Keratinocyte (primary cell): ENCODE data around the gene CDCA4. TPM values are rescaled to one million over a fixed set of nuclear protein-coding genes. Genes with fewer than 3 reads are reported as not detected.

Experiments used
- DNase-seq: peaks from one replicate; pipeline ENCODE4 v3.0.0-alpha.2; 2011; ENCODE audit warnings: low read depth, missing footprints, low spot score
- FAIRE-seq: peaks from 2 replicates; lab custom pipeline; 2011; peaks lifted over from hg19 to GRCh38; lab: Jason Lieb, UNC
- H2AFZ ChIP-seq: 2 replicates; pipeline ENCODE4 v1.6.0; 2012; ENCODE audit warnings: low read length, control low read depth, inconsistent platforms; ENCODE audit not compliant: control insufficient read depth
- H3K27ac ChIP-seq: 2 replicates; pipeline ENCODE4 v1.5.1; 2011; ENCODE audit warnings: low read length; ENCODE audit not compliant: control insufficient read depth, insufficient read depth
- H3K27me3 ChIP-seq: 3 replicates; pipeline ENCODE4 v1.6.0; 2011; ENCODE audit warnings: low read length; ENCODE audit not compliant: control insufficient read depth, insufficient read depth; ENCODE audit errors: extremely low read depth
- H3K36me3 ChIP-seq, 2 experiments: 2 replicates in 1 of 2; 3 replicates in 1 of 2; pipeline ENCODE4 v1.5.1; 2011; ENCODE audit warnings: low read length in 2 of 2, mild to moderate bottlenecking in 1 of 2; ENCODE audit not compliant: control insufficient read depth in 2 of 2, insufficient read depth in 2 of 2; ENCODE audit errors: extremely low read depth in 1 of 2
- H3K4me1 ChIP-seq: 3 replicates; pipeline ENCODE4 v1.5.1; 2011; ENCODE audit warnings: low read length; ENCODE audit not compliant: control insufficient read depth, insufficient read depth; ENCODE audit errors: extremely low read depth
- H3K4me2 ChIP-seq: 3 replicates; pipeline ENCODE4 v1.6.0; 2011; ENCODE audit warnings: low read depth, low read length; ENCODE audit not compliant: control insufficient read depth, insufficient read depth; ENCODE audit errors: extremely low read depth
- H3K4me3 ChIP-seq, 3 experiments: fragments of 200-600 bp in 1 of 3; sonication (generic) in 1 of 3; 2 replicates in 2 of 3; 3 replicates in 1 of 3; pipeline ENCODE4 v1.5.1; 2011 to 2016; ENCODE audit warnings: low read length in 3 of 3, mild to moderate bottlenecking in 3 of 3, control low read depth in 2 of 3, inconsistent platforms in 1 of 3, low read depth in 1 of 3, mixed read lengths in 1 of 3, mixed run types in 1 of 3, moderate library complexity in 1 of 3; ENCODE audit not compliant: control insufficient read depth in 2 of 3, insufficient read depth in 2 of 3; ENCODE audit errors: extremely low read depth in 1 of 3
- H3K79me2 ChIP-seq: 2 replicates; pipeline ENCODE4 v1.6.0; 2012; ENCODE audit warnings: low read length; ENCODE audit not compliant: control insufficient read depth, insufficient read depth
- H3K9ac ChIP-seq: 3 replicates; pipeline ENCODE4 v1.6.0; 2011; ENCODE audit warnings: low read length; ENCODE audit not compliant: control insufficient read depth, insufficient read depth; ENCODE audit errors: extremely low read depth
- H3K9me1 ChIP-seq: 3 replicates; pipeline ENCODE4 v1.6.0; 2011; ENCODE audit warnings: low read length; ENCODE audit not compliant: control insufficient read depth, insufficient read depth; ENCODE audit errors: extremely low read depth
- H3K9me3 ChIP-seq: 2 replicates; pipeline ENCODE4 v1.5.1; 2012; ENCODE audit warnings: low read depth, low read length; ENCODE audit not compliant: control insufficient read depth
- H4K20me1 ChIP-seq: 3 replicates; pipeline ENCODE4 v1.6.0; 2011; ENCODE audit warnings: low read length; ENCODE audit not compliant: control insufficient read depth, insufficient read depth; ENCODE audit errors: extremely low read depth
- CTCF ChIP-seq, 3 experiments: IDR thresholded peaks in 1 of 3; conservative IDR thresholded peaks in 1 of 3; optimal IDR thresholded peaks in 1 of 3; 2 replicates in 2 of 3; 3 replicates in 1 of 3; pipeline versions ENCODE3 to v1.5.1; 2011; ENCODE audit warnings: low read length in 3 of 3, mild to moderate bottlenecking in 3 of 3, moderate library complexity in 2 of 3, control low read depth in 1 of 3, inconsistent platforms in 1 of 3; ENCODE audit not compliant: insufficient read depth in 2 of 3; ENCODE audit errors: extremely low read depth in 1 of 3
- EZH2 ChIP-seq: IDR thresholded peaks from one replicate; pipeline ENCODE4 v1.6.1; 2012; ENCODE audit warnings: inconsistent platforms, mild to moderate bottlenecking, low read length, moderate library complexity
- dilution Hi-C: fragments of 300-500 bp; cut with MboI; formaldehyde crosslinking; loops from one replicate; pipeline ENCODE4 v1.7.0; 2020; ENCODE audit warnings: low sequenced_read_pairs; ENCODE audit not compliant: extremely low pct_ligation_motif_present
- polyA plus RNA-seq, 5 experiments: library from polyadenylated mRNA; depleted of rRNA in 3 of 5; stranded (reverse) in 3 of 5; stranded (forward) in 1 of 5; unstranded in 1 of 5; fragments of >200 nt; gene quantifications; 1 replicate in 1 of 5; 2 replicates in 3 of 5; 3 replicates in 1 of 5; pipeline versions ENCODE4 v1.2.1 to v1.2.3, GENCODE V29; 2011 to 2012; ENCODE audit warnings: missing spikeins in 2 of 5, low read depth in 1 of 5, low replicate concordance in 1 of 5

CDCA4 gene
- polyA plus RNA-seq, 1 donor (not counting 4 experiments of a cell fraction or from before 2014, with no cell fraction given), result 35.7 TPM

- H3K4me2 ChIP-seq, result no peak overlapping the region
- DNase-seq (no peak), FAIRE-seq (no peak)
- H3K9ac ChIP-seq, result no peak overlapping the region
- H2AFZ ChIP-seq, result no peak overlapping the region
- no peak overlapping the region for H3K4me3 ChIP-seq
- H3K9me1 ChIP-seq, result no peaks in the 10 kb centered on the region
- H3K27ac ChIP-seq, result no peak overlapping the region
- no peak for TF ChIP-seq EZH2
- TF ChIP-seq CTCF (optimal IDR thresholded peaks at IDR 0.05 in 1 of 3, IDR thresholded peaks at IDR 0.05 in 1 of 3, conservative IDR thresholded peaks at IDR 0.05 in 1 of 3; ENCODE audit: extremely low read depth in 1 of 3, insufficient read depth in 2 of 3, low read length in 3 of 3), result no peak
- dilution Hi-C loops, result no loop called here
- no peaks in the 10 kb centered on the region for H3K27me3 ChIP-seq
- peaks cover 16 to 21% of the 10 kb centered on the region in 2 experiments for H3K36me3 ChIP-seq
- no peaks in the 10 kb centered on the region for H3K4me1 ChIP-seq
- no peaks in the 10 kb centered on the region for H3K9me3 ChIP-seq
- peaks cover 2% of the 10 kb centered on the region for H3K79me2 ChIP-seq
- no peaks in the 10 kb centered on the region for H4K20me1 ChIP-seq
Observed at GRCh38 chr14:104996483-104996882, 24.4 kb downstream of the CDCA4 start.

- no peak for DNase-seq
- Histone ChIP-seq H3K4me2 (no peak overlapping the region), H3K27me3 (no peaks in the 10 kb centered on the region), H3K9me1 (no peaks in the 10 kb centered on the region), H3K27ac (no peak overlapping the region), H3K9me3 (no peaks in the 10 kb centered on the region), H3K36me3 (peaks cover 18 to 21% of the 10 kb centered on the region in 2 experiments), H3K4me1 (no peaks in the 10 kb centered on the region), H4K20me1 (no peaks in the 10 kb centered on the region), H3K79me2 (peaks cover under 1% of the 10 kb centered on the region), H3K4me3 (no peak overlapping the region), H3K9ac (no peak overlapping the region), H2AFZ (no peak overlapping the region)
- no peak for FAIRE-seq
- dilution Hi-C loops, result no loop called here
- TF ChIP-seq EZH2 (no peak), CTCF (optimal IDR thresholded peaks at IDR 0.05 in 1 of 3, IDR thresholded peaks at IDR 0.05 in 1 of 3, conservative IDR thresholded peaks at IDR 0.05 in 1 of 3; ENCODE audit: extremely low read depth in 1 of 3, insufficient read depth in 2 of 3, low read length in 3 of 3) (no peak)
Observed at GRCh38 chr14:104996032-104996431, 24.9 kb downstream of the CDCA4 start.
